Adipose tissue (tissue), 3 donors: Measurements from ENCODE around the gene GRAMD1A. TPM values are rescaled to one million over a fixed set of nuclear protein-coding genes. Genes with fewer than 3 reads are reported as not detected.
"Not testable (repeated sequence)": the region's sequence is repeated elsewhere in the genome, so short reads cannot be mapped to it uniquely, and the experiment has no call there.

Experiments used
- H3K27ac ChIP-seq: one replicate; pipeline ENCODE4 v1.5.1; 2013; ENCODE audit warnings: low read depth, low read length
- WGBS, 3 donors: extraction: QIAGEN DNeasy Blood & Tissue Kit; methylation state at CpG; one replicate each; pipeline ENCODE4 v1.1.7; 2013; 5-methylcytosine and 5-hydroxymethylcytosine counted together
- polyA plus RNA-seq, 3 donors: library from polyadenylated mRNA; stranded (reverse); fragments of 200-250 nt; gene quantifications; one replicate each; pipeline ENCODE4 v1.2.3, GENCODE V29; 2013
- donor health status: healthy with polysubstance abuse.
- donor health status: Bipolar disorder and iron deficiency.
- donor health status: healthy.

Gene GRAMD1A
- polyA plus RNA-seq, 3 donors, result 72.1 to 85.9 (median 73.7) TPM

DNA sequence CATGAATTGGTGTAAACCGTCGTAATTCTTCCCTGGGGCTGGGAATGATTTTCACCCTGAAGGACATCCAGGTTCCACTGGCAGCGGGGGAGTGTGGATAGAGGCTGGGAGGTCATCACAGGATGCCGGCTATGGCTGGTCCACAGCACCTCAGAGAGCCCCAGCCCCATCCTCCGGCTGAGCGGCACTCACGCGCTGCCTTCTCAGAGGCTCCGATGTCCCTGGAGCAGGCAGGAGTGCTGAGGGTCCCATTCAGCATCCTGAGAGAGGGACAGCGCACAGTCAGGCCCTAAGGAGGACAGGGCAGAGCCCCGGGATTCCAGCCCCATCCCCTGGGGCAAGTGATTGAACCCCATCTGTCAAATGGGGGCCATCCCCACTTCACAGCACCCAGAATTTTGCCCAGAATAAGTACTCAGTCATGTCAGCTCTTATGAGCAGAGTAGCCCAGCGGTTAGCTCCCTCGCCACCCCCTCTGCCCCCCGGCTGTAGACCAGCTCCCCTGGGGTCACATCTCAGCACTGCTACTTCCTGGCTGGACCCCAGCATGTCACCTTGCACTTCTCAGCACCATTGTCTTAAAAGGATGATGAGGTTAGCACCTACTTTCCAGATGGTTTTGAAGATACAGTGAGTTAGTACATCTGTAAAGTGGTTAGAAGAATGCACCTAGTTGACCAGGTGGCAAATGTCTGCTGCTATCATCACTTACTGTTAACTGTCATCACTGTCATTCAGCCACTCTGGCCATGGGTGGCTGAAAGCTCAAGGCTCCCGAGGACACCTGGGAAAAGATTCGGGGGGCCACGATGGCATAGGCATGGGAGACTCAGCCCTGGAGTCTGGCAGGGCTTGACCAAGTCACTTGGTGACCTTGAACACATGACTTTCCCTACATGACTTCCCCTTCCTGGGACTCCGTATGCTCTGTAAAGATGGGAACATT, 11.9 kb downstream of the GRAMD1A start:
- H3K27ac ChIP-seq, result no peak overlapping the region
- 78 to 81% (median 80%) methylated on average over 18 of the region's 18 CpGs for WGBS, 3 donors

- 51 to 57% (median 55%) methylated on average over 32 of the region's 32 CpGs for WGBS, 3 donors
- H3K27ac ChIP-seq, result no peak overlapping the region
These were observed 13.1 kb downstream of the GRAMD1A start for GRCh38 chr19:35013041-35013819.

GRCh38 chr19:35013820-35014754, 14.0 kb downstream of the GRAMD1A start:
- no peak overlapping the region for H3K27ac ChIP-seq
- 70 to 90% (median 76%) methylated on average over 22 to 23 of the region's 23 CpGs for WGBS, 3 donors

- H3K27ac ChIP-seq, result not testable (repeated sequence)
- 91 to 92% (median 91%) methylated on average over 4 of the region's 4 CpGs for WGBS, 3 donors
These were observed 14.7 kb downstream of the GRAMD1A start for GRCh38 chr19:35014774-35015173.

- H3K27ac ChIP-seq, result no peak overlapping the region
- WGBS, 3 donors, result 75 to 84% (median 84%) methylated on average over 16 of the region's 16 CpGs
These were observed 15.3 kb downstream of the GRAMD1A start for GRCh38 chr19:35015270-35015953.

GRCh38 chr19:35015954-35016351, 15.8 kb downstream of the GRAMD1A start:
- no peak overlapping the region for H3K27ac ChIP-seq
- 90 to 96% (median 91%) methylated on average over 6 of the region's 6 CpGs for WGBS, 3 donors

DNA sequence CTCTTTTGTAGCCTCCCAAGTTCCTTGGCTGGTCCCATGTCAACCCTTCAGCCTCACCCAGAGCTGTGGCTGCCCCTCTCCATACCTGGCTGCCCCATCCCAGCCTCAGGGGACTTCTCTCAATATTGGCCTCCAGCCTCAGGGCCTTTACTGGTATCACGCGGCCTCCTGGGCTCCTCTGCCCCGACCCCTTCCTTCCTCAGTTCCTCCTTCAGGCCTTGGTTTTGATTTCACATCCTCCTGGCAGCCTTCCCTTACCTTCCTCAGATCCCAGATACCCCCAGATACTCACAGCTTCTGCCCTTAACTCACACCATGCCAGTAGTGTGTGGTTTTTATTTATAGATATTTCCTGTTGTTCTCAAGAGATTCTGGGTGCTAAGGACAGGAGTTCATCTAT, 17.4 kb downstream of the GRAMD1A start:
- no peak overlapping the region for H3K27ac ChIP-seq
- WGBS, 3 donors, result 56 to 97% (median 68%) methylated on average over 3 of the region's 3 CpGs

DNA sequence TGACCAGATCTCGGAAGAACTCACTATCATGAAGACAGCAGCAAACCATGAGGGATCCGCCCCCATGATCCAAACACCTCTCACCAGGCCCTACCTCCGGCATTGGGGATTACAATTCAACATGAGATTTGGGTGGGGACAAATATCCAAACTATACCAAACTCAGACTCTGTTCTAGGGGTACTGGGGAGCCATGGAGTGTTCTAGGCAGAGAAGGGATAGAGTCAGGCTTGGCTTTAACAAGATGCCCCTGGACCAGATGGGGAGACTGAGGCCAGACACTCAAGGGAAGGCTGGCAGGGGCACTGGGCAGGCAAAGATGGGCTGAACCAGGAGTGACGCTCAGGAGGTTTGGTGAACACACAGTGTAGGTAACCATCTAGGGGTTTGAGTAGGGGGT, 18.3 kb downstream of the GRAMD1A start:
- 97 to 98% (median 97%) methylated on average over 4 of the region's 4 CpGs for WGBS, 3 donors
- H3K27ac ChIP-seq, result no peak overlapping the region

- WGBS, 3 donors, result 94 to 96% (median 94%) methylated on average over 18 to 22 of the region's 22 CpGs
- no peak overlapping the region for H3K27ac ChIP-seq
These were observed 19.0 kb downstream of the GRAMD1A start for GRCh38 chr19:35019144-35019543.

- WGBS, 3 donors, result 87 to 91% (median 91%) methylated on average over 10 of the region's 10 CpGs
- no peak overlapping the region for H3K27ac ChIP-seq
These were observed 20.9 kb downstream of the GRAMD1A start for GRCh38 chr19:35021016-35021415.

DNA sequence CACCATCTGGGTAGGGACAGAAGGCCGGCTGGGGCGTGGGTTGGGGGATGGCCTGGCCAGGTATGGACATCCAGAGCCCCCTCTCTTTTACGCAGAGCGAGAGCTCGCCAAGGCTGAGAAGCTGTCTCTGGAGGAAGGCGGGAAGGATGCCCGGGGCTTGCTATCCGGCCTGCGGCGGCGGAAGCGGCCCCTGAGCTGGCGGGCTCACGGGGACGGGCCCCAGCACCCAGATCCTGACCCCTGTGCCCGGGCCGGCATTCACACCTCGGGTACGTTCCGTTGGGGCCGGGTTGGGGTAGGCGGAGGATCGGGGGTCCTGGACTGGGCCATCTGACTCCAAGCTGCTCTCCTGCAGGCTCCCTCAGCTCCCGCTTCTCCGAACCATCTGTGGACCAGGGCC, 21.5 kb downstream of the GRAMD1A start:
- 94 to 97% (median 97%) methylated on average over 23 to 25 of the region's 25 CpGs for WGBS, 3 donors
- H3K27ac ChIP-seq, result no peak overlapping the region

GRCh38 chr19:35022460-35022859, 22.3 kb downstream of the GRAMD1A start:
- WGBS, 3 donors, result 77 to 85% (median 82%) methylated on average over 14 of the region's 14 CpGs
- H3K27ac ChIP-seq, result no peak overlapping the region

DNA sequence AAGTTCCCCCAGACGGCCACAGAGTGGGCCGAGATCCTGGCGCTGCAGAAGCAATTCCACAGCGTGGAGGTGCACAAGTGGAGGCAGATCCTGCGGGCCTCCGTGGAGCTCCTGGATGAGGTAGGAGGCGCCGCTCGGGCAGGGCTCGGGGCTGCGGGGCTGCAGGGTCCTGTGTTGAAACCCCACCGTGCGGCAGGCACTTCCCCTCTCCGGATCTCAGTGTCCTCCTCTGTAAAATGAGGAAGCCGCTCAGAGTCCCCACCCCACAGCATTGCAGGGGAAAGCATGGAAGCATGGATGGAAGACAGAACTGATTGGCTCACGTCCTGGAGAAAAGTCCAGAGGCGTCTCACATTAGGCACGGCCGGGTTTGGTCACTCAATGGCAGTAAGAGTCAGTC, 23.3 kb downstream of the GRAMD1A start:
- H3K27ac ChIP-seq, result no peak overlapping the region
- 63 to 90% (median 70%) methylated on average over 19 of the region's 19 CpGs for WGBS, 3 donors

- 80 to 90% (median 90%) methylated on average over 6 of the region's 6 CpGs for whole genome bisulfite sequencing, 3 donors
- no peak overlapping the region for H3K27ac ChIP-seq
These were observed 24.0 kb downstream of the GRAMD1A start for GRCh38 chr19:35024095-35024494.

- WGBS, 3 donors, result 89 to 92% (median 91%) methylated on average over 21 of the region's 21 CpGs
- H3K27ac ChIP-seq, result no peak overlapping the region
These were observed 25.8 kb downstream of the GRAMD1A start for GRCh38 chr19:35025969-35026368.

DNA sequence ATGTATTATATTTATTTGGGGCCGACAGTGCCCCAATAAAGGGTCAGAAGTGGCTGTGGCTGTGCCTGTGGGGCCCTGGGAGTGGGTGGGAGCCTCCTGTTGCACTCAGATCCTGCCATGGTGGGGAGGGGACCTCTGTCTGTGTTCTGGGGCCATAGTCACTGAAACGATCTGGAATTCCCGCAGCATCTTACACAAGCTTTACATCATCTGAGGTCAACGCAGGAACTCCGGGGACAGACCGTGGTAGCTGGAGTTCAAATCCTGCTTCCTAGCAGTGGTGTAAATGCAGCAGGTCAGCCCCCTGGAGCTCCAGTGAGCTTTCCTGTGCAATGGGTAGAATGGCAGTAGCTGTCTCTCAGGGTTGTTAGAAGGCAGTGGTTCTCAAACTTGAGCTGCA, 26.3 kb downstream of the GRAMD1A start:
- WGBS, 3 donors, result 71 to 81% (median 73%) methylated on average over 6 of the region's 6 CpGs
- H3K27ac ChIP-seq, result no peak overlapping the region

GRCh38 chr19:35027009-35027408, 26.9 kb downstream of the GRAMD1A start:
- WGBS, 3 donors, result 88 to 94% (median 94%) methylated on average over 8 of the region's 8 CpGs
- no peak overlapping the region for H3K27ac ChIP-seq
